ENCODE results near the gene CDH1.
"Not testable (repeated sequence)": the region's sequence is repeated elsewhere in the genome, so short reads cannot be mapped to it uniquely, and the experiment has no call there.

Gene CDH1

DNA sequence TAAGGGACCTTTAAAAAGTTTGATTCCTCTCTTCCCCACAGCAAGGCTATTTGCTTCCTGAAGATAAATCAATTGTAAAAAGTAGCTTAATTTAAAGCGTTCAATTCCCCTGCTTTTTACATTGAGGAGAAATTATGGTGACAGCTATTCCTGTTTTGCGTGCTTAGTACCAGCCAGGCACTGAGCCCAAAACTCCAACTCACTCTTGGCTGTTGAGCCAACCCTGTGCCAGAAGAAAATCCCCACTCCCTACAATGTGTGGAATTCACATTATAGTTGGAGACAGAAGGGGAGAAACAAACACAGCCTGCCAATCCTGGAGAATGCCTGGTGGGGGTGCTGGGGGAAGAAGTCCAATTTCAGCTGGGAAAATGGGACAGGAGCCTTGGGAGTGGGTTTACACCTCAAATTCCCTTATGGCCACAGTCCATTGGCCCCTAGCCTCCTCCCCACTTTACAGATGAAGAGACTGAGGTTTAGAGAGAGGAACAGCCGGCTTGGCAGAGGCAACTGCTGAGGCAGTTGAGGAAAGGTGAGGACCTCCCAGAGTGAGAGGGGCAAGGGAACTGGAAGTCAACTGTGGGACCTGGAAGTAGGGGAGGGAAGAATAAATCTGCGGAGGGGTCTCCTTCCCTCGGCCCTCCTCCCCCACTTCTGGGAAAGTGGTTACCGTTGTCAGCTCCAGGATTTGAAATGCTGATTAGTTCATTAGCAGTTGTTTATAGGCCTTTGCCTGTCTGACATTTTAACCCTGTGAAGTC, 26.1 kb downstream of the CDH1 start:
- no peak for DNase-seq (ENCODE audit: low spot score)

DNA sequence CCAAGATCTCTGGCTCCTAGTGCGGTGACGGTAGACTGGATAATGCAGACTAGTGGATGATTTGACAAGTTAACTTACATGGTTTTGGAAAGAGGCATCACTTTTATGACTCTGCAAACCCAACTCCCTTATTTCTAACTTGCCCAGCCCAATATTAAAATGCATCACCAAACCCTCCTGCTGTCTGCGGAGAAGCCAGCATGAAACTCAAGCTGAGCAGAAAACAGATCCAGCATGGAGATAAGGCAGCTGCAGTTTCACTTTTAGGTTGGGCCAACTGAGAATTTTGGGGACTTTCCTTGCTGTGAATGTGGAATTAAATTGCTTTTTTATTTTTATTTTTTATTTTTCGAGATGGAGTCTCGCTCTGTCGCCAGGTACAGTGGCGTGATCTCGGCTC, 27.8 kb downstream of the CDH1 start:
- no peak for DNase-seq (ENCODE audit: low spot score)

DNA sequence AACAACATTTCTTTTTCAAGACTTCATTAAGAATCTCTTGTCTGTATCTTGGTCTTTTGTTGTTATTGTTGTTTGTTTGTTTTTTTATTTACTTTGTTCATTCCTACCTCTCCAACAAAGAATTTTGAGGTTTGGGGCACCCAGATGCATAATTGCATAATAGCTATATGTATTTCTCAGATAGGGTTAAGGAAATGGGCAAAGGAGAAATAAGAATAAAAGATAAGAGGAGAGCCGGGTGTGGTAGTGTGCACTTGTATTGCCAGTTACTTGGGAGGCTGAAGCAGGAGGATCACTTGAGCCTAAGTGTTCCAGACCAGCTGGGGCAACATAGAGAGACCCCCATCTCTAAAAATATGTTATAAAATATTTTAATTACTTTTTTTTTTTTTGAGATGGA, 30.5 kb downstream of the CDH1 start:
- no peak for DNase-seq (ENCODE audit: low spot score)

DNA sequence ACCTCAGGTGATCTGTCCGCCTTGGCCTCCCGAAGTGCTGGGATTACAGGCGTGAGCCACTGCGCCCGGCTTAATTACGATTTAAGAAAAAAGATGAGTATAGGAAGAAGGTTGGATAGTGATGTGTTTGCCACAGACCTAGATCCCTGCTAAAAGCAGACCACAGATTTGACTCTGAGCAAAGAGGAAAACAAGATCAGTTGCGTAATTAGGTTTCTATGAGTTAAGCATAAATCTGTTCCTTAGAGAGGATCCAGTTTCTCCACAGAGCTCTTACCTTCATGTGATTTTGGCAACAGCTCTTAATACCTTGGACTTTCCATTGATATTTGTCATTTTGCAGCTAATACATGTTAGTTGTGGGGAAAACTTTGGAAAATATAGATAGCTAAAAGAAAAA, 31.1 kb downstream of the CDH1 start:
- DNase-seq (ENCODE audit: low spot score) = no peak

DNA sequence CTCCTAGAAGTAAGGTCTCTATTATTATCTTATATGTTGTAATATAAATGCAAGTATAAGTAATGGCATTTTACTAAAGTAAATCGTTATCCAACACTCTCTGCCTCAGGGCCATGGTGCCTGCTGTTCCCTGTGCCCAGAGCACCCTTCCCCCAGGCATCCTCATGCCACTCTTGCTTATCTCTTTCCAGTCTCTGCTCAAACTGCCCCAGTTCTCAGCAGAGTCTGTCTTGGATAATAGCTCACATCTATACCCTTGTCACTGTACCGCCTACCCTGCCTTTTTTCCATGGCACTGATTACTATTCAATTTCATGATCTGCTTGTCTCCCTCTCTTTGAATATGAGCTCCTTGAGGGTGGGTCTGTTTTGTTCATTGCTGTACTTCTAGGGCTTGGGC, 31.7 kb downstream of the CDH1 start:
- no peak for DNase-seq (ENCODE audit: low spot score)

DNA sequence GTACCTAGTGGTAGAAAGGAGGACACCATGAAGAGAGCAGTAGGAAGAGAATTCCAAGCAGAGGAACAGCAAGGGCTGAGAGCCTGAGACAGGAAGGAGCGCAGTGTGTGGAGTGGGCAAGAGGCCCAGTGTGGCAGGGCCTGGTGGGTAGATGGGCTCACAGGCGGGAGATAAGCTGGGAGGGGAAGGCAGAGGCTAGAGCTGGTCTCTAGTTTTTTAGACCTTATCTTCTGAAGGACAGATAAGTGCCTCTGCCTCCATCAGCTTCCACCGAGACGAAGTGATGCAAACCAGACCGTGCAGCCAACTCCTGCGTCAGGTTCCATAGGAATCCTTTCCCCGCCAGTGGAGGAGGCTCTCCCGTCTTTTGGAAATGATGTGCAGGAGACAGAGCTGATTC, 33.6 kb downstream of the CDH1 start:
- no peak for DNase-seq (ENCODE audit: low spot score)

DNA sequence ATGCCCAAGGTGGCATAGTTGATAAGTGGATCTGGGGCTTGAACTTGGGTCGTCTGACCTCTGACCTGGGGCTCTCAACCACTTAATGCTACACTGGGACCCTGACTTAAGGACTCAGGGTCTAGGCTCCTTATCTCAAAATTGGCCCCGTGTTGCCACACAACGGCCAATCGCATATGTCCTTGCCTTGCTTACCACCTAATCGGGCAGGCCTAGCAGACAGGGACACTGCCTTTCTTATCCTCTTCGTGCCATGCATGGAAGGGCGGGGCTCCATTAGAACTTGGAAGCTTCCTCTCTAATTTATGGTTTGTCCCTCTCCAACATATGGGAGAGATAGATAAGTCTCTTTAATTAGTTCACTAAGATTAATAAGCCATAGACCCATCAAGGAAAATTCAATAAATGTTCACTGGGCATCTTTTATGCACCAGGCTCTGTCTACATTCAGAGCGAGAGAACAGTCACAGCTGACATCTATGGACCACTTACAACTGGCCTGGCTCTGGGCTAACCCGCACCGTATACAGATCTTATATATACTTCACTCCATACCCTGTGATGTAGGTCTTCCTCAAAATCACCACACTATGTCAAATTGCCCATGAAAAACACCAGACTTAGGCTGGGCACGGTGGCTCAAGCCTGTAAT, 35.1 kb downstream of the CDH1 start:
- no peak for DNase-seq (ENCODE audit: low spot score)

DNA sequence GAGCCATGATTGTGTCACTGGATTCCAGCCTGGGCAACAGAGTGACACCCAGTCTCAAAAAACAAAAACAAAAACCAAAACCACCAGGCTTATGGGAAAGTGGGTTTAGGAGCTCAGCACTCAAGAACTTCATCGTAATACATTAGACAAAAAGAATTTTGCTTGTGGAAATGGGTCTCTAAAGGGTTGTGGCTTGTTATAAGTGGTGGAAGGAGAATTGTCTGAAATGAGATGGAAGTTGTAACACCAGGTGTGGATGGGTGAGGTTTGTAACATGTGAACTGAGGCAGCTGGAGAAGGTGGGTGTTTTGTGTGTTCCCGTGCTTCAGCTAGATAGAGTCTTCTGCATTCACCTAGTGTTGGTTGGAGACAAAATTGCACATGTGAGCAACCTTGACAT, 35.8 kb downstream of the CDH1 start:
- DNase-seq (ENCODE audit: low spot score) = no peak

DNA sequence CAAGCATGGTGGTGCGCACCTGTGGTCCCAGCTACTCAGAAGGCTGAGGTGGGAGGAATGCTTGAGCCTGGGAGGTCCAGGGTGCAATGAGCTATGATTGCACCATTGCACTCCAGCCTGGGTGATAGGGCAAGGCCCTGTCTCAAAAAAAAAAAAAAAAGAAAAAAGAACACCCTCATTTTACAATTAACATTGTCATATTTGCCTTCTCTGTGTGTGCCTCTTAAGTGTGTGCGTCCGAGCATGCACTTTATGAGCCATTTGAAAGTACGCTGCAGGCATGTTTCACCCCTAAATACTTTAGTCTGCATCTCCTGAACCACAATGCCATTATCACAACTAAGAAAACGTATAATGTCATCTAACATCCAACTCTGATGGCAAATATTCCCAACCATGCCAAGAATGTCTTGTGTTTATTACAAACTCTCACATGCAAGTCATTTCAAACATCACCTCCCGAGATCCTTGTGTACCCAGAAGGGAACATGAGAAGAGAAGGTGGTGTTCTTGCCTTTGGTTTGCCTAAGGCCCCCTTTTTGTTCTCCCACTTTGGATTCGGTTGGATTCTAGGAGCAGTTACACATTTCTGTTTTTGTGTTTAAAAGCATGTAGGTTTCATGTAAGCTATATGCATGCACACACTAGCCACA, 38.0 kb downstream of the CDH1 start:
- DNase-seq (ENCODE audit: low spot score) = no peak

DNA sequence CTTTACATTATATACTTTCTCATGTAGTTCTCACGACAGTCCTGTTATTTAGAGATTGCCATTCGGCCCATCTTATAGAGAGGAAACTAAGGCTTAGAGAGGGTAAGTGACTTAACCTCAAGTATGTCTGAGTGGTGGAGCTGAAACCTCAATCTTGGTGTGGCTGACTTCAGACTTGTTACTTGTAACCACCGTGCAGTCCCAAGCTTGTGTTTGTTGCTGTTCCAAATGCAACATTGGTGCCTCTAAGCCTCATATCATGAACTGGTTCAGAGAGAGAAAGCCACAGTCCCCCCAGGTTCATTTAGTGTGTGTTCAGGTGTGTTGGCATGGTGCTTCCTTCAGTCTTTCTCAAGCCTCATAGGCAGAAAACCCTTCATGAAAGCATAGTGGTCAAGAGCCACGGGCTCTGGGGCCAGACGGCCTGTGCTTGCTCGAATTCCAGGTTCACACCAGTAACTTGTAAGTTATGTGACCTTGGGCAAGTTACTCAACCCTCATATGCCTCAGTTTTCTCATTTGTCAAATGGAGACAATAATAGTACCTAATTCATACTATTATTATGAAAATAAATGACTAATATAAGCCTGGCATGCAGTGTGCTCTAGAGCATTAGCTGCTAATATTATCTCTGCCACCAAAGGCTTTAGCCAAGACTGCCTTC, 39.9 kb downstream of the CDH1 start:
- no peak for DNase-seq (ENCODE audit: low spot score)

DNA sequence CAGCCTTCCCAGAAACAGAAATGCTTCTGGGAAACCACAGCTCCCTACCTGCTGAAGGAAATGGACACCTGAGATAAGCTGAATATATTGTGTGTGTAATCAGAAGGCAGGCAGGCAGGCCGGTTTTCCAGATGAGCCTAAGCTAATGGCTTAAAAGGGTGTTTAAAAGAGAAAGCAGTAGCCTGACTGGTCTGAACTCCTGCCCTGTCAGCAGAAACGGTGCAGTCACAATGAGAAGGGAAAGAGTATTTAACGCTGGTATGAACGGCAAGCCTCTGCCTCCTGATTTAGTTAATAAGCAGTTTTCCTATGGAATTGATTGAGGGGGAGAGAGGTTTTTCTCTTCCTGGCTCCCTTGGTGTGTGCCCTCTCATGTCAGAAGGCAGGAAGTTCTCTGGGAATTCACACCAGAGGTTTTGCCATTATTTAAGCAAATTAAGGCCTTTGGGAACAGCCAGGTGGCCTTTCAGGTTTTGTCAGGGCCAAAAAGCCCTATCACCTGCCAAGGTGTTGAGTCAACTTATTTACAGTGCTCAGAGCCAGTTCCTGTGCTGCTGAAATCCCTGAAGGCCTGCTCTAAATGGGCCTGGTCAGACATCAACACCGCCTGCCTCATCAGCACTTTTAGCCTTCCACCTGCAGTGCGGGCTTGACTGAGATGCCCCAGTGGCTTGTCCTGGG, 41.6 kb downstream of the CDH1 start:
- DNase-seq (ENCODE audit: low spot score) = no peak

DNA sequence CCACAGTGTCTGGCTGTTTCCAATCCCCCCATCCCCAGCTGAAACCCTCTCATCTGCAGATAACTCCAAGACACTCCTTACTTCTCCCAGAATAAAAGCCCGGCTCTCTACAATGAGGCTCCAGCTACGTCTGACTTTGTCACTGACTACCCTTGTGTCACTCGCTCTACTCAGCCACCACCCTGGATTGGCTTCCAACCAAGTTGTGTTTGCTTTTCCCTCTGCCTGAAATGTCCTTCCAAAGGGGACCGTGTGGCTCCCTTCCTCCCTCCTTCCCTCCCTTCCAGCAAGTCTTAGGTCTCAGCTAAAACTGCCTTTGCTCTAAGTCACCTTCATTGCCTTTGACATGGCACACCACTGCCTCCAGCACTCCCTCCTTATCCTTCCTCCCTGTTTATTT, 42.8 kb downstream of the CDH1 start:
- DNase-seq (ENCODE audit: low spot score) = no peak

DNA sequence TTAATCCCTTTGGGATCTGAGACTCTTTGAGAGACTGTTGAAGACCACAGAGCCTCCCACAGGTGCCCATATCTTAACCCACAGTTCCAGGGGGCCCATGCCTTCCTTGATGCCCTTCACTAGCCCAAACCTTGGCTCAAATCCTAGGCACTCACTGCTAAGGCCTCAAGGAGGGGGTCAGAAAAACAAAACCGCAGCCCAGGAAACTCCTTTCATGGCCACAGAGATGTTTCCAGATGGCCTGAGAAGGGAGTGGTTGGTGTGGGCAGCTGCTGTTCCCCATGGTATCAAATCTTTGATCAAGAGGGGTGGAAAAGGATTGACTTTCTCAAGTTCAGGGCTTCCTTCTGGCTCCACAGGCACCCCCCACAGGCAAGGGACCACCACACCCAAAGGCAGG, 44.7 kb downstream of the CDH1 start:
- no peak for DNase-seq (ENCODE audit: low spot score)

DNA sequence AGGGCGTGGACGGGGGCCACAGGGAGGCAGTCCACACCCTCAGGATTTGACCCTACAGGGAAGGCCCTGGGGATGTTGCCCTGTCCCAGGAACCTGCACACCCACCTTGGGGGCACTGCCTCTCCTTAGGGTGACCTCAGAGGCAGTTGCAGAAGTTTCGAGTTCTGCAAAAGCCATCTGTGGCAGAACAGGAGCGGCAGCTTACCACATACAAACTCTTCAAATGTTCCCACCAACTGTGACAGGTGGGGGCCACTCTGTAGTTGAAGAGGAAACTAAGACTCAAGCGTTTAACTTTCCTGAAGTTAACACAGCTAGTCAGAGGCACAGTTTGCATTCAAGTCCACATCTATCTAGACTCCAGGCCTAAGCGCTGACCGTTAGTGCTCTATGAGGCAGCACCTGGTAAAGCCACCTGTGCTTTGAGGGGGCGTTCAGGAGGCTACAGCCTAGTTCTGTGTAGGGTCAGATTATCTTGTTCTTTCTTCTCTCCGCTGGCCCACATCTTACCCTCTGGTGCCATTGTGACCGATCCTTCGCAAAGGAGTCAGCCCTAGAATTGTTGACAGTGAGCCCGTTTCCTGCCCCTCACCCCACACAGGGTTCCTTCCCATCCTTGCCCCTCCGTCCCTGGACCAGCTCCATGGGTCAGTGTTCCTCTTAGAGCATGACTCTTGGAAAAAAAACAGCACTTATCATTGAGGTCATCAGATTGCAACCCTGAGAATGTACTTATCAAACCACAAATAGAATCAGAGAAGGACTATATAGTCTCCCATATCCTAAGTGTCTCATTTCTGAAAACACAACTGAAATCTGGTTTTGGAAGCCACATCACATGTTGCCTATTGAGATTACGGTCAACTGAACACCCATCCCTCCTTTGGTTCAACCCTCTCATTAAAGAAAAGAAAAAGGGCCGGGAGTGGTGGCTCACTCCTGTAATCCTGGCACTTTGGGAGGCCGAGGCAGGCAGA, 45.4 kb downstream of the CDH1 start:
- DNase-seq (ENCODE audit: low spot score) = no peak

DNA sequence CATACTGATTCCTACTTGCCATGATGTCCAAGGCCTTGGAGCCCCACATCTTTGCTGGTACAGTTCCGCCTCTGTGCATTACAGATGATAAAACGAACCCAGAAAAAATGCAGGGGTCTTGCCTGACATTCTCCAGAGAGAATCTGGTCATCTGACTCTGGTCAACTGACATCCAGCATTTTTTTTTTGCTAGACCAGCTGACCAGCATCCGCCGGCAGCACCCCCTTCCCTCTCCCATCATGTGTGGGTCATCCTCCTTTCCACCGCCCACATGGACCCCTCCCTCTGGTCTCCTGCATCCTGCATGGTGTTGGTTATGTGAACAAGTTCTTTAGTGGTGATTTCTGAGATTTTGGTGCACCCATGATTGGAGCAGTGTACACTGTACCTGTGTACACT, 47.1 kb downstream of the CDH1 start:
- DNase-seq (ENCODE audit: low spot score) = no peak

DNA sequence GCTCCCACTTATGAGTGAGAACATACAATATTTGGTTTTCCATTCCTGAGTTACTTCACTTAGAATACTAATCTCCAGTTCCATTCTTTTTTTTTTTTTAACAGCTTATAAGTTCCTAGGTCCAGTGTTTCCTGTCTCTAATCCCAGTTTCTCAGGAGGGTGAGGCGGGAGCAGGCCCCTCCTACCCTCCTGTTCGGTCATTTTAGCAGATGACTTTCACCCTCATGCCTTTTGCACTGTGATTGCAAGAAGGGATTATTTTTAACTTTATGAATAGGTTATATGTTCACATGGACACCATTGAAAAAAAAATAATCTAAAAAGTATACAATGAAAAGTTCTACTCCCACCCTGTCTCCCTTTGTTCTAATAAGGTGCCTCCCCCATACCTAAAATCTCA, 47.6 kb downstream of the CDH1 start:
- no peak for DNase-seq (ENCODE audit: low spot score)

DNA sequence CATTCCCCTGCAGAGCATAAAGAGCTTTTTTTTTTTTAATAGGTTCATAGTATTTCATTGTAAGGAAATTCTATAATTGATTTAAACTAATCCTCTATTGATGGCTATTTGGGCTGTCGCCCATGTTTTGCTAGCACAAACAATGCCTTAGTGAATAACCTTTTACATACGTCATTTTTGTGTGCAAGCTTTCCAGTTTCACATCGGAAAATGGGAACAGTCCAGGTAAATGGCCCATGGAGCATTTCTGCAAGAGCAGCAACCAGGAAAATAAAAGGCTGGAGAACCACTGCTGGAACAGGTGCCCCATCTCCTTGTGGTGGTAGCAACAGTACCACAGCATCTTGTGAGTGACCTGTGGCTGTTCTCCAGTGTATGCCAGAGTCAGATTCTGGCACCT, 48.6 kb downstream of the CDH1 start:
- no peak for DNase-seq (ENCODE audit: low spot score)

DNA sequence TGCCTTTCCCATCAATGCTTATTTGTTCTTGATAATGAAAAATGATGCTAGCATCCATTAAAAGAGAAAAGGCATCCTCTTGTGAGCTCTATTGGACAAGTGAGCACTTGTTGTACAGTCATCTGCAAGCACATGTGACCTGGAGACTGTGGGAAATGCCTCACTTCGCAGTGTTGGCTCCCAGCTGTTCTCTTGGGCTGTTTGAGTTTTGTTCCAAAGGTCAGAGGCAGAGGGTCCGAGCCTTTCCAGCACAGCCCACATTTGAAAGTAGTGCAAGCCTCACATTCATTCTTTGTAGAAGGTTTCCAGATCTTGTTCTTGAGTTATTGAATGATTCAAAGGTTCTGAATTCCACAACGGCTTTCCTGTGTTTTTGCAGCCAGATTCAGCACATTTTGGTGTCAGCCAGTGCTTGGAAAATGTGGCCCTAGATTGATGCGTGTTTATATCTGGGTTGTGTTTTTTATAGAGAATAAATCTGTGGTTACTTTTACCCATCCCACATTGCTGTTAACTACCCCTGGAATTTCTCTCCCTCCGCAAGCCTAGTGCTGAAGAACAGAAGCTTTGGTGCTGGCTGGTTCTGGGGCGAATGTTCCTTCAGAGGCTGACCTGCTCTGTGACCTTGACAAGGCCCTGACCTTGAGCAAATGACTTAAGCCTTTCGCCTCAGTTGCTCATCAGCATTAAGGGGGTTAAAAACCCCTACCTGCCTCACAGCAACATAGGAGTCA, 49.8 kb downstream of the CDH1 start:
- DNase-seq (ENCODE audit: low spot score) = peak; percentile 59

DNA sequence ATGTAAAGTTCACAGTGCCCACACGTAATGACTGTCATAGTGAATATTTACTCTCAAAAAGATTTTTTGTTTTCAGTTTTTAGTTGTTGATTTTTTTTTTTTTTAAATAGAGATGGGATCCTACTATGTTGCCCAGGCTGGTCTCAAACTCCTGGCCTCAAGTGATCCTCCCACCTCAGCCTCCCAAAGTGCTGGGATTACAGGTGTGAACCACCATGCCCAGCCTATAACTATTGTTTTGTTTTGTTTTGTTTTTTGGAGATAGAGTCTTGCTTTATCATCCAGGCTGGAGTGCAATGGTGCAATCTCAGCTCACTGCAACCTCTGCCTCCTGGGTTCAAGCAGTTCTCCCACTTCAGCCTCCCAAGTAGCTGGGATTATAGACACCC, 50.3 kb downstream of the CDH1 start:
- not testable (repeated sequence) for DNase-seq (ENCODE audit: low spot score)

DNA sequence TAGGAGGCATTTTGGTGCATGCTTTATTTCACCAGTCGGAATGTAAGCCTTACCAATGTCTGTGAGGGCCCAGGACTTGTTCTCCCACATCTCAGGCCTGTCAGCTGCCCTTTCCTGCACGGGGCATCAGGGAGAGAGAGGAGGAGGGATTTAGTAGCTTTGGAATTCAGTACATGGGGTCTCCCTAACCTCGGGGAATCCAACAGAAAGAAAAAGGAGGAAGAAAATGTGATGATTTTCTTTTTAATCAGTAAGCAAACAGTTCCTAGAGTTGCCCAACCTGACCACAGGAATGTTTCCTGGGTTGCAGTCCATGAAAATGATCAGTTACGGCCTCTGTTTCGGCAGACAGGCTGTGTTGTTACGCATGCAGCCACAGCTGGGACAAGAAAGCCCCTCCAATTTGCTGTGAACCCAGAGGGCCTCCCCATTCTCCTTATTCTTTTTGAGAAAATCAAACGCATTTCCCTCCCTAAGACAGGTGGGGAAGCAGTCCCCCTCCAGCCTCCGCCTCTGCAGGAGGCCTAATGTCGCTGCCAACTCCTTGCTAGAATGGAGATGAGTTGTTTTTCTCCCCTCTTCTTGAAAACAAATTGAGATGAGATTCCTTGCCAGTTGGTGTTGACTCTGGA, 53.2 kb downstream of the CDH1 start:
- DNase-seq (ENCODE audit: low spot score) = peak; percentile 51

Measured in HuH-7.5 (cell line).